Frontal cortex (tissue), 1 donor: ENCODE results near the gene REXO2. TPM values are rescaled to one million over a fixed set of nuclear protein-coding genes. Genes with fewer than 3 reads are reported as not detected.

Experiments used
- total RNA-seq: library from RNA; depleted of rRNA; stranded (reverse); fragments of >200 nt; gene quantifications from one replicate; pipeline ENCODE4 v1.2.3, GENCODE V29; 2014

REXO2 gene
- total RNA-seq, 1 donor from 2014 or later: 32.2 TPM

Other genes with a start within 250 kb of the REXO2 start
- gene NNMT, start 143.1 kb upstream of the REXO2 start, total RNA-seq: 0.41 TPM
- 13.9 TPM for gene C11orf71, start 39.0 kb upstream of the REXO2 start, total RNA-seq
- gene RBM7, start 38.8 kb upstream of the REXO2 start, total RNA-seq: 25.7 TPM
- not detected for gene NXPE1, start 120.4 kb downstream of the REXO2 start, total RNA-seq
- gene NXPE4, start 156.3 kb downstream of the REXO2 start, total RNA-seq: not detected
- gene NXPE2, start 239.1 kb downstream of the REXO2 start, total RNA-seq: 0.82 TPM